WERI-Rb-1 (cell line): ENCODE measurements around the gene SGK2.

ENCODE experiments used
- DNase-seq: peaks from one replicate; pipeline ENCODE4 v3.0.0-alpha.2; 2020
- H3K27ac ChIP-seq: fragments of 250-450 bp; sonication (Bioruptor Pico); 2 replicates; pipeline ENCODE4 v1.5.1; 2020; ENCODE audit warnings: mild to moderate bottlenecking, moderate library complexity
- H3K27me3 ChIP-seq: fragments of 250-450 bp; sonication (Bioruptor Pico); 2 replicates; pipeline ENCODE4 v1.5.1; 2021; ENCODE audit warnings: mild to moderate bottlenecking, low read depth, moderate library complexity; ENCODE audit not compliant: insufficient read depth, severe bottlenecking
- H3K36me3 ChIP-seq: fragments of 250-450 bp; sonication (Bioruptor Pico); 2 replicates; pipeline ENCODE4 v1.5.1; 2020; ENCODE audit warnings: mild to moderate bottlenecking, moderate library complexity
- H3K4me3 ChIP-seq: 2 replicates; pipeline ENCODE4 v1.5.1; 2011; ENCODE audit warnings: low read depth, mild to moderate bottlenecking, control low read depth, low read length
- H3K9me3 ChIP-seq: fragments of 250-450 bp; sonication (Bioruptor Pico); 2 replicates; pipeline ENCODE4 v1.5.1; 2021; ENCODE audit warnings: mild to moderate bottlenecking, moderate library complexity; ENCODE audit not compliant: severe bottlenecking
- CTCF ChIP-seq: IDR thresholded peaks from 2 replicates; pipeline ENCODE4 v1.5.1; 2011; ENCODE audit warnings: low read depth, mild to moderate bottlenecking, control low read depth, inconsistent platforms, low read length

SGK2 gene

GRCh38 chr20:43548273-43548880 lies 10.4 kb upstream of the SGK2 start:
- no peaks in the 10 kb centered on the region for H3K27me3 ChIP-seq
- no peaks in the 10 kb centered on the region for H3K36me3 ChIP-seq

DNA sequence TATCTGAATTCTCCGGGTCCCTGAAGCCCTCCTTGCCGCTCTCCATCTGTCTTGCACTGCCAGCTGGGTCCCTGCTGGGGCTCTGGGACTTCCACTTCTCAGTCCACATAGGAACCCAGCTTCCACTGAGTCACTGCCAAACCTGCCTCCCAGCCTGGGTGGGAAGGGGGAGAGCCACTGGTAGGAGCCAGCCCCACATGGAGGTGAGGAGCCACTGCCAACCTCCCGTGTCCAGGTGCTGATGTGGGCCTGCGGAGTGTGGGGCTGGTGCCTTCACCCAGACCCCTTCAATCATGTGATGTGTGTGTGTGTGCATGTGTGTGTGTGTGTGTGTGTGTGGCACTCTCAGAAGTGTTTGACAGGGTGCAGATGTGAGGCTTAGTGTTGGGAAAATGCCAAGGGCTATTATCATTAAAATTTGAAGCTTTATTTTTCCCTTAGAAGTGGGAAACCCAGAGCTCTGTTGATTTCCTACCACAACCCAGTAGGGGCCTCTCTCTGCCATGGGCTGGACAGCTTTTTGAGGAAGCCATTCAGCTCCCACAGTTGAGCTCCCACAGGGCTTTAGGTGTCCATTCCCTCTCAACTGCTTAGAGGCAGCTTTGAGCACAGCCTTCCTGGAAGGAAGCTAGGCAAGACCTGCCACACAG lies 9.3 kb upstream of the SGK2 start:
- Histone ChIP-seq H3K27ac (no peak overlapping the region), H3K36me3 (no peaks in the 10 kb centered on the region), H3K4me3 (no peak overlapping the region), H3K27me3 (no peaks in the 10 kb centered on the region), H3K9me3 (no peaks in the 10 kb centered on the region)
- TF ChIP-seq CTCF = no peak
- DNase-seq = no peak

More at GRCh38 chr20:43548273-43548880, 10.4 kb upstream of the SGK2 start:
- DNase-seq = no peak
- TF ChIP-seq CTCF = no peak
- Histone ChIP-seq H3K4me3 (no peak overlapping the region), H3K9me3 (no peaks in the 10 kb centered on the region), H3K27ac (no peak overlapping the region)

- no peak overlapping the region for H3K4me3 ChIP-seq
- H3K36me3 ChIP-seq = no peaks in the 10 kb centered on the region
- no peak for TF ChIP-seq CTCF
- H3K9me3 ChIP-seq = no peaks in the 10 kb centered on the region
- DNase-seq = no peak
- H3K27ac ChIP-seq = no peak overlapping the region
- no peaks in the 10 kb centered on the region for H3K27me3 ChIP-seq
Observed at GRCh38 chr20:43550456-43550855, 8.4 kb upstream of the SGK2 start.

DNA sequence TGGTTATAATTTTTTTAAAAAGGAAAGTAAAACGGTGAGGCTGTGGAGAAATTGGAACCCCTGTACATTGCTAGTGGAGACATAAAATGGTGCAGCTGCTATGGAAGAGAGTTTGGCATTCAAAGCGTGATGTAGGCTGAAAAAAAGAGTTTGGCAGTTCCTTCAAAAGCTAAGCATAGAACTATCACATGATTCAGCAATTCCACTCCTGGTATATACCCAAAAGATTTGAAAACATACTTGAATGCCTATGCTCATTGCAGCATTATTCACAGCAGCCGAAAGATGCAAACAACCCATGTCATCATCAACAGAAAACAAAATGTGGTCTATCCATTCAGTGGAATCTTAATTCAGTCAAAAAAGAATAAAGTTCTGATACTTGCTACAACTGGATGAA lies 4.5 kb upstream of the SGK2 start:
- Histone ChIP-seq H3K27ac (no peak overlapping the region), H3K36me3 (no peaks in the 10 kb centered on the region), H3K4me3 (no peak overlapping the region), H3K9me3 (no peaks in the 10 kb centered on the region), H3K27me3 (no peaks in the 10 kb centered on the region)
- no peak for TF ChIP-seq CTCF
- no peak for DNase-seq

GRCh38 chr20:43559147-43559987 lies 540 bp downstream of the SGK2 start:
- TF ChIP-seq CTCF = no peak
- no peak overlapping the region for H3K4me3 ChIP-seq
- no peaks in the 10 kb centered on the region for H3K36me3 ChIP-seq
- no peaks in the 10 kb centered on the region for H3K27me3 ChIP-seq
- H3K27ac ChIP-seq = no peak overlapping the region
- no peaks in the 10 kb centered on the region for H3K9me3 ChIP-seq
- DNase-seq = no peak
